ENCODE data around the gene ACOT7. TPM values are rescaled to one million over a fixed set of nuclear protein-coding genes. Genes with fewer than 3 reads are reported as not detected.

ACOT7 gene
- total RNA-seq, 1 donor from 2014 or later: 12.7 TPM

DNA sequence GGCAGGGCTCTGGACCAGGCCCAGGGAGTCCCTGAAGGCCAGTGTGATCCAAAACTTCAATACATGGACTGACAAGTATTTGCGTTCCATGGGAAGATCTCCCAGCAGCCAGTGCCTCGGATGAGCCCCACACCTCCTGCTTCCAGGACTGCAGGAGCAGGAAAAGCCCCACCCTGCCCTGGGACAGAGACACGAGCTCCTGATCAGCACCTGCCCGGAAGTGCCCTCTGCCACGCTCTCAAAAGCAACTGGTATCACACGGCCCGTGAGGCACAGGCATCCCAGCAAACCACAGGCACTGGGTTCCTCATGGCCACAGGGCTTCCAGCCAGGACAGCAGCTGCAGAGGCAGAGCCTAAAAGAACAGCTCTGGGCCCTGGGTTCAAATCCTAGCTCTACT is 48.6 kb downstream of the ACOT7 start:
- no peaks in the 10 kb centered on the region for H3K27me3 Mint-ChIP-seq
- peaks cover 7% of the 10 kb centered on the region for H3K4me1 Mint-ChIP-seq
- ChIA-PET CTCF (interaction anchor here (0.7 to 1.4 kb wide), 2 partner anchors 60 to 86 kb away, joined by 5 to 6 read pairs; no protein-coding TSS in a partner anchor), POLR2A (no interaction called here)
- DNase-seq (no peak), ATAC-seq (ENCODE audit: low read depth) (no peak)
- intact Hi-C loops (cut with micrococcal nuclease): loop anchor here (5.0 kb wide), 1 partner anchor 83 kb away; the partner anchor contains the start of gene GPR153
- H3K36me3 Mint-ChIP-seq (ENCODE audit: low read depth): no peaks in the 10 kb centered on the region
- H3K9me3 Mint-ChIP-seq: no peaks in the 10 kb centered on the region
- TF ChIP-seq, protein P1, sequence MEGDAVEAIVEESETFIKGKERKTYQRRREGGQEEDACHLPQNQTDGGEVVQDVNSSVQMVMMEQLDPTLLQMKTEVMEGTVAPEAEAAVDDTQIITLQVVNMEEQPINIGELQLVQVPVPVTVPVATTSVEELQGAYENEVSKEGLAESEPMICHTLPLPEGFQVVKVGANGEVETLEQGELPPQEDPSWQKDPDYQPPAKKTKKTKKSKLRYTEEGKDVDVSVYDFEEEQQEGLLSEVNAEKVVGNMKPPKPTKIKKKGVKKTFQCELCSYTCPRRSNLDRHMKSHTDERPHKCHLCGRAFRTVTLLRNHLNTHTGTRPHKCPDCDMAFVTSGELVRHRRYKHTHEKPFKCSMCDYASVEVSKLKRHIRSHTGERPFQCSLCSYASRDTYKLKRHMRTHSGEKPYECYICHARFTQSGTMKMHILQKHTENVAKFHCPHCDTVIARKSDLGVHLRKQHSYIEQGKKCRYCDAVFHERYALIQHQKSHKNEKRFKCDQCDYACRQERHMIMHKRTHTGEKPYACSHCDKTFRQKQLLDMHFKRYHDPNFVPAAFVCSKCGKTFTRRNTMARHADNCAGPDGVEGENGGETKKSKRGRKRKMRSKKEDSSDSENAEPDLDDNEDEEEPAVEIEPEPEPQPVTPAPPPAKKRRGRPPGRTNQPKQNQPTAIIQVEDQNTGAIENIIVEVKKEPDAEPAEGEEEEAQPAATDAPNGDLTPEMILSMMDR (IDR thresholded peaks at IDR 0.05): no peak
- H3K4me3 Mint-ChIP-seq: no peak overlapping the region
- H3K27ac Mint-ChIP-seq: no peak overlapping the region

DNA sequence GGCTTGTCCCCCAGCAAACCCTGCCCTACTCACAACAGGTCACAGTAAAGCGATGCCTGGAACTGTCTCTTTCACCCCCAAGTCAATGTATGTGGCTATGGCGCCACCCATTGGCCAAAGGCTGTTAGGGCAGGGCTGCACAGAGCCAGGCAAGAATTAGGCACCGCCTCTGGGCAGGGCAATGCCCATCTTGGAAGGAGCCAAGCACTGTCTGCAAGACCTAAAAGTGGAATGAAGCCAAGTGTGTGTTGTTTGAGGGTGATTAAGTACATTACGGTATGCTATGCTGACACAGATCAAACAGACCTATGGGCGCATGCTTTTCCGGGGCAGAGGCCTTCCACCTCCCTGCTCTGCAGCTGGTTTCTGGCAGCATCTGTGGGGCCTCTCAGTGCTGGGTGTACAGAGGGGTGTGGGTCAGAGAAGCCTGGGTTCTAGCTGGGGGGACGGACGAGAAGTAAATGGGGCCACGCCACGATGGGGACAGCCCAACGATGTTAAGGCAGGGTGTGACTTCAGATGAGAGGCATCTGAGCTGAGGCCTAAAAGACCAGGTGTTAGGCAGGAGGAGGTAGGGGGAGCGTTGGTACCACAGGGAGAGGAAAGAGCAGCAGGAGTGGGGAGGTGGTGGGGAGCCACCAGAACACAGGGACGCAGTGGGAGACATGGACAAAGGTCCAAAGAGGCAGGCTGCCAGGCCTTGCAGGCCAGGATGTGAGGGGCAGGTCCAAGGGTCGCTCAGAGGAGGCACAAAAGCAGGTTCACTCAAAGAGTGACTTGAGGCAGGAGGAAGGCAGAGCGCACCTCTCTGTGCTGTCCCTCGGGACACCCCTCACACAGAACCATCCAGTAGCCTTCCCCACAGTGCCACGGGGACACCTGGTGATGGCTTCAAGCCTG is 49.8 kb downstream of the ACOT7 start:
- ATAC-seq (ENCODE audit: low read depth) (peak; percentile 71), DNase-seq (peak; percentile 22)
- H3K27ac Mint-ChIP-seq: no peak overlapping the region
- TF ChIP-seq, protein P1 (IDR thresholded peaks at IDR 0.05): no peak
- no peaks in the 10 kb centered on the region for H3K36me3 Mint-ChIP-seq (ENCODE audit: low read depth)
- CTCF ChIA-PET: interaction anchor here (1.4 kb wide), 1 partner anchor 97 kb away, joined by 6 read pairs; no protein-coding TSS in a partner anchor
- POLR2A ChIA-PET: no interaction called here
- H3K27me3 Mint-ChIP-seq: no peaks in the 10 kb centered on the region
- peaks cover 7% of the 10 kb centered on the region for H3K4me1 Mint-ChIP-seq
- intact Hi-C loops (cut with micrococcal nuclease): loop anchor here (1.0 kb wide), 1 partner anchor 97 kb away; no protein-coding TSS in a partner anchor
- H3K9me3 Mint-ChIP-seq: no peaks in the 10 kb centered on the region
- H3K4me3 Mint-ChIP-seq: no peak overlapping the region

DNA sequence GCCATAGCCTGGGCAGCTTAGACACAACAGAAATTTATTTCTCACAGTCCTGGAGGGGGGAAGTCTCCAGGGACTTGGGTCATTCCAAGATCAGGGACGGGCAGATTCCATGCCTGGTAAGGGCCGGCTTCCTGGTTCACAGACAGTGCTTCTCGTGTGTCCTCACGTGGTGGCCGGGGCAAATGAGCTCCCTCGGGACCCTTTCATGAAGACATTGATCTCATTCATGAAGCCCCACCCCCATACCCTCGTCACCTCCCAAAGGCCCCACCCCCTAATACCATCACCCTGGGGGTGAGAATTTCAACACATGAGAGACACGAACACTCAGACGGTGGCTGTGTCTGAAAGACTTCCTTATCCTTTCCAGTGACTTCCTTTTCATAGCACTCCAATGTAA is 51.5 kb downstream of the ACOT7 start:
- no peaks in the 10 kb centered on the region for H3K36me3 Mint-ChIP-seq (ENCODE audit: low read depth)
- TF ChIP-seq, protein P1 (IDR thresholded peaks at IDR 0.05): no peak
- ChIA-PET POLR2A (no interaction called here), CTCF (no interaction called here)
- H3K9me3 Mint-ChIP-seq: no peaks in the 10 kb centered on the region
- ATAC-seq (ENCODE audit: low read depth) (no peak), DNase-seq (no peak)
- H3K4me1 Mint-ChIP-seq: no peaks in the 10 kb centered on the region
- H3K27me3 Mint-ChIP-seq: no peaks in the 10 kb centered on the region
- intact Hi-C loops (cut with micrococcal nuclease): no loop called here
- H3K4me3 Mint-ChIP-seq: no peak overlapping the region
- no peak overlapping the region for H3K27ac Mint-ChIP-seq

DNA sequence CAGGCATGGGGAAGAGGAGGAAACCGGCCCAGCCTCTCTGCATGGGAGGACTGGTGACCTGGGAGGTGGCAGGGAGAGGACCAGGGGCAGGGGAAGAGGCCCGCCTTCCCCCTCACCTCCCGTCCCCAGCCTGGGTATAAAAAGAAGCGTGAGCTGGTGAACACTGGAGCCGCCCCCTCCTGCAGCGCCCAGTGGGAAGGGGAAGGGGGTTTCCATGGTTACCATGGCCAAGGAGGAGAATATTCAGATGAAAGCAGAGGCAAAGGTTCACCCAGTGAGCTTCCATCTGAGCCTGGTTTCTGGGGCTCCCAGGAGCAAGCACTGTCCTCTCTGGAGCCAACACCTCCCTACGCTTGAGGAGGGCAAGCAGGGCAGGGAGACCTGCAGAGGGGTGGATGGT is 54.9 kb downstream of the ACOT7 start:
- H3K4me1 Mint-ChIP-seq: no peaks in the 10 kb centered on the region
- no peaks in the 10 kb centered on the region for H3K27me3 Mint-ChIP-seq
- ChIA-PET POLR2A (no interaction called here), CTCF (no interaction called here)
- no peaks in the 10 kb centered on the region for H3K9me3 Mint-ChIP-seq
- no peaks in the 10 kb centered on the region for H3K36me3 Mint-ChIP-seq (ENCODE audit: low read depth)
- no peak overlapping the region for H3K4me3 Mint-ChIP-seq
- ATAC-seq (ENCODE audit: low read depth): no peak
- intact Hi-C loops (cut with micrococcal nuclease): no loop called here
- TF ChIP-seq, protein P1 (IDR thresholded peaks at IDR 0.05): no peak
- DNase-seq: no peak
- H3K27ac Mint-ChIP-seq: no peak overlapping the region

DNA sequence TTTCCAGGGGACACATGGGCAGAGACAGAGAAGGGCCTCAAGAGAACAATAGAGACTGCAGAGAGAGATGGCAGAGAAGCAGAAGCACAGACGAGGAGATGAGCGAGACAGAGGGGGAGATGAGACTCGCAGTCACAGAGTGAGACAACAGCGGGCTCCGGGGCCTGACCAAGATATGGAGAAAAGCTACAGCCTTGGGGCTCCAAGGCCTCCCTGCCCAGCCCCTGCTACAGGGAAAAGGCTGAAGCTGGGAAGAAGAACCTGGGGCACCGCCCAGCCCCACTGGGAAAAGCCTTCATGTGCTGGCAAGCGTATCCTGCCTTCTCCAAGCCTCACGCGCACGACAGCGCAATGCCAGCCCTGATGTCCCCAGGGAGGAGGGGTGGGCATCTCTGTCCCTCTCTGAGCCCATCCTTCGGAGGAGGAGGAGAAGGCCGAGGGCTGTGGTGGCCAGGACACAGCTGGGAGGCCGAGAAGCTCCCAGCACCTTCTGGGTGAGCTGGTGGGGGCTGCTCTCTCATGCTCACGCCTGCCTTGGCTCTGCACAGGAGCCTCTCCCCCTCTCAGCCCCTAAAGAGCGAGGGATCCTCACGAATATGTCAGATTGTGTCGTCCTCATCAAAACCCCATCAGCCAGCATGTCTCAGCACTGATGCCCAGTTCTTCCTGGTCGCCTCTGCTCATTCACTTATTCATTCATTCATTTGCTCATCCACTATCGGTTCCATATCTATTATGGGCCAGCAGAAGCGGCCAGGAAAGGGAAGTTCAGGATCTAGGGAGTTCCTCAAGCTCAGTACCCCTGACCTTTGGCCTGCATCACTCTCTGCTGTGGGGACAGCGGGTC is 56.6 kb downstream of the ACOT7 start:
- Mint-ChIP-seq H3K27ac (no peak overlapping the region), H3K4me3 (no peak overlapping the region), H3K9me3 (no peaks in the 10 kb centered on the region), H3K4me1 (no peaks in the 10 kb centered on the region), H3K27me3 (no peaks in the 10 kb centered on the region), H3K36me3 (ENCODE audit: low read depth) (no peaks in the 10 kb centered on the region)
- POLR2A ChIA-PET: interaction anchor here (0.6 kb wide), 1 partner anchor 249 kb away, joined by 3 read pairs; no protein-coding TSS in a partner anchor
- intact Hi-C loops (cut with micrococcal nuclease): no loop called here
- CTCF ChIA-PET: no interaction called here
- TF ChIP-seq, protein P1 (IDR thresholded peaks at IDR 0.05): no peak
- DNase-seq (no peak), ATAC-seq (ENCODE audit: low read depth) (no peak)
